Measurements from ENCODE around the gene FUT4. TPM values are rescaled to one million over a fixed set of nuclear protein-coding genes. Genes with fewer than 3 reads are reported as not detected.

The FUT4 gene
- total RNA-seq, 4 donors from 2014 or later: 14.9 to 39.0 (median 22.4) TPM

- no peaks in the 10 kb centered on the region for H3K4me1 ChIP-seq
- DNase-seq: no peak
- no peak overlapping the region for H3K27ac ChIP-seq
- TF ChIP-seq EP300 (IDR thresholded peaks at IDR 0.05; ENCODE audit: low read depth) (no peak), CTCF (IDR thresholded peaks at IDR 0.05) (no peak), POLR2AphosphoS5 (IDR thresholded peaks at IDR 0.05) (no peak), POLR2A (IDR thresholded peaks at IDR 0.05) (no peak)
- H3K9me3 ChIP-seq: no peaks in the 10 kb centered on the region
- H3K27me3 ChIP-seq: no peaks in the 10 kb centered on the region
- H3K36me3 ChIP-seq: no peaks in the 10 kb centered on the region
- in situ Hi-C loops (cut with MboI; ENCODE audit: low pct_ligation_motif_present in 1 of 4, low pct_unique_long_range_greater_than_20kb in 1 of 4, low sequenced_read_pairs in 3 of 4) (no loop called here), intact Hi-C loops (cut with DNase I; ENCODE audit: low total_unique reads) (no loop called here)
- no peak overlapping the region for H3K4me3 ChIP-seq
- 29 to 57% methylated on average over 1 of the region's 1 CpG for WGBS, 2 donors (ENCODE audit: low coverage in 1 of 2)
These were observed 14.3 kb downstream of the FUT4 start for GRCh38 chr11:94557992-94558391.

GRCh38 chr11:94558468-94558867, 14.7 kb downstream of the FUT4 start:
- TF ChIP-seq POLR2AphosphoS5 (IDR thresholded peaks at IDR 0.05) (no peak), POLR2A (IDR thresholded peaks at IDR 0.05) (no peak), CTCF (IDR thresholded peaks at IDR 0.05) (no peak), EP300 (IDR thresholded peaks at IDR 0.05; ENCODE audit: low read depth) (no peak)
- WGBS, 2 donors (ENCODE audit: low coverage in 1 of 2): 91% methylated on average over 1 of the region's 1 CpG; no CpG with 5 or more reads in 1 of the 2 donors

GRCh38 chr11:94558932-94559331, 15.2 kb downstream of the FUT4 start:
- Histone ChIP-seq H3K36me3 (no peaks in the 10 kb centered on the region), H3K27ac (no peak overlapping the region), H3K4me1 (peaks cover 0 to 4% (median 0%) of the 10 kb centered on the region in 4 donors), H3K9me3 (no peaks in the 10 kb centered on the region), H3K27me3 (no peaks in the 10 kb centered on the region), H3K4me3 (no peak overlapping the region)
- DNase-seq: no peak
- 96 to 100% methylated on average over 2 to 4 of the region's 4 CpGs for WGBS, 2 donors (ENCODE audit: low coverage in 1 of 2)
- TF ChIP-seq POLR2AphosphoS5 (IDR thresholded peaks at IDR 0.05): no peak
- in situ Hi-C loops (cut with MboI; ENCODE audit: low pct_ligation_motif_present in 1 of 4, low pct_unique_long_range_greater_than_20kb in 1 of 4, low sequenced_read_pairs in 3 of 4) (no loop called here), intact Hi-C loops (cut with DNase I; ENCODE audit: low total_unique reads) (no loop called here)

More at GRCh38 chr11:94558468-94558867, 14.7 kb downstream of the FUT4 start:
- no peak overlapping the region for H3K27ac ChIP-seq
- no peaks in the 10 kb centered on the region for H3K27me3 ChIP-seq
- H3K4me1 ChIP-seq: peaks cover 0 to under 1% (median 0%) of the 10 kb centered on the region in 4 donors
- no peak for DNase-seq
- H3K9me3 ChIP-seq: no peaks in the 10 kb centered on the region
- intact Hi-C loops (cut with DNase I; ENCODE audit: low total_unique reads) (no loop called here), in situ Hi-C loops (cut with MboI; ENCODE audit: low pct_ligation_motif_present in 1 of 4, low pct_unique_long_range_greater_than_20kb in 1 of 4, low sequenced_read_pairs in 3 of 4) (no loop called here)
- no peaks in the 10 kb centered on the region for H3K36me3 ChIP-seq
- no peak overlapping the region for H3K4me3 ChIP-seq

- WGBS, 2 donors (ENCODE audit: low coverage in 1 of 2): 71 to 80% methylated on average over 1 to 2 of the region's 2 CpGs
- H3K27me3 ChIP-seq: no peaks in the 10 kb centered on the region
- intact Hi-C loops (cut with DNase I; ENCODE audit: low total_unique reads) (no loop called here), in situ Hi-C loops (cut with MboI; ENCODE audit: low pct_ligation_motif_present in 1 of 4, low pct_unique_long_range_greater_than_20kb in 1 of 4, low sequenced_read_pairs in 3 of 4) (no loop called here)
- no peak overlapping the region for H3K4me3 ChIP-seq
- no peak for TF ChIP-seq POLR2AphosphoS5 (IDR thresholded peaks at IDR 0.05)
- H3K27ac ChIP-seq: no peak overlapping the region
- no peak for DNase-seq
- H3K4me1 ChIP-seq: peaks cover 0 to 4% (median 0%) of the 10 kb centered on the region in 4 donors
- H3K36me3 ChIP-seq: no peaks in the 10 kb centered on the region
- H3K9me3 ChIP-seq: no peaks in the 10 kb centered on the region
These were observed 15.6 kb downstream of the FUT4 start for GRCh38 chr11:94559361-94559760.

GRCh38 chr11:94560834-94561233, 17.1 kb downstream of the FUT4 start:
- peaks cover 0 to 4% (median 0%) of the 10 kb centered on the region in 4 donors for H3K4me1 ChIP-seq
- in situ Hi-C loops (cut with MboI; ENCODE audit: low pct_ligation_motif_present in 1 of 4, low pct_unique_long_range_greater_than_20kb in 1 of 4, low sequenced_read_pairs in 3 of 4): no loop called here

More at GRCh38 chr11:94560834-94561233, 17.1 kb downstream of the FUT4 start:
- 95 to 100% methylated on average over 1 to 3 of the region's 3 CpGs for WGBS, 2 donors (ENCODE audit: low coverage in 1 of 2)
- TF ChIP-seq EP300 (IDR thresholded peaks at IDR 0.05; ENCODE audit: low read depth) (no peak), POLR2A (IDR thresholded peaks at IDR 0.05) (no peak), CTCF (IDR thresholded peaks at IDR 0.05) (no peak), POLR2AphosphoS5 (IDR thresholded peaks at IDR 0.05) (no peak)
- H3K27me3 ChIP-seq: no peaks in the 10 kb centered on the region
- no peak for DNase-seq
- no peak overlapping the region for H3K4me3 ChIP-seq
- no peak overlapping the region for H3K27ac ChIP-seq
- intact Hi-C loops (cut with DNase I; ENCODE audit: low total_unique reads): loop anchor here (5.0 kb wide), 1 partner anchor 44 kb away; no protein-coding TSS in a partner anchor
- H3K9me3 ChIP-seq: no peaks in the 10 kb centered on the region
- H3K36me3 ChIP-seq: no peaks in the 10 kb centered on the region

Measured in transverse colon (tissue), 4 donors.